GM12874 (cell line): ENCODE measurements around the gene C10orf90.

Experiments used
- TF ChIP-seq, protein P1 (sequence below): IDR thresholded peaks from 2 replicates; pipeline ENCODE4 v1.5.1; 2011; ENCODE audit warnings: low read depth, mild to moderate bottlenecking, control low read depth, low read length, moderate library complexity; ENCODE audit not compliant: insufficient read depth

Gene C10orf90

DNA sequence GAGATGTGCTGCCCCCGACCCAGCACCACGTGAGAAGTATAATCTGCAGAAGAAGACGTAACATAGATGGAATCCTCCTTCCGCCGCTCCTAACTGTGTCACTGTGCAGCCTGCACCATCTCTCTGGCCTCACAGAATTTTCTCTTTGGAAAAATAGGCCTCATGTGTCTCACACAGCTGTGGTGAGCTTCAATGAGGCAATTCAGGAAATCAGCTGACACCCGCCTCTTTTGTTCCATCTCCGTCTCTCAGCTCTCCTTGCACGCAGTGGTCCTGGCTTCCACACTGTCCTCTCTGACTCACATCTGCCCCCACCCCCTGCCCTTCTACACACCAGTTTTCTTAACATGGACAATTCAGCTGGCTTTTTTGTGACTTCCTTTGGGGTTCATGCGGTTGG, 7.2 kb downstream of the C10orf90 start:
- TF ChIP-seq, protein P1, sequence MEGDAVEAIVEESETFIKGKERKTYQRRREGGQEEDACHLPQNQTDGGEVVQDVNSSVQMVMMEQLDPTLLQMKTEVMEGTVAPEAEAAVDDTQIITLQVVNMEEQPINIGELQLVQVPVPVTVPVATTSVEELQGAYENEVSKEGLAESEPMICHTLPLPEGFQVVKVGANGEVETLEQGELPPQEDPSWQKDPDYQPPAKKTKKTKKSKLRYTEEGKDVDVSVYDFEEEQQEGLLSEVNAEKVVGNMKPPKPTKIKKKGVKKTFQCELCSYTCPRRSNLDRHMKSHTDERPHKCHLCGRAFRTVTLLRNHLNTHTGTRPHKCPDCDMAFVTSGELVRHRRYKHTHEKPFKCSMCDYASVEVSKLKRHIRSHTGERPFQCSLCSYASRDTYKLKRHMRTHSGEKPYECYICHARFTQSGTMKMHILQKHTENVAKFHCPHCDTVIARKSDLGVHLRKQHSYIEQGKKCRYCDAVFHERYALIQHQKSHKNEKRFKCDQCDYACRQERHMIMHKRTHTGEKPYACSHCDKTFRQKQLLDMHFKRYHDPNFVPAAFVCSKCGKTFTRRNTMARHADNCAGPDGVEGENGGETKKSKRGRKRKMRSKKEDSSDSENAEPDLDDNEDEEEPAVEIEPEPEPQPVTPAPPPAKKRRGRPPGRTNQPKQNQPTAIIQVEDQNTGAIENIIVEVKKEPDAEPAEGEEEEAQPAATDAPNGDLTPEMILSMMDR = no peak

DNA sequence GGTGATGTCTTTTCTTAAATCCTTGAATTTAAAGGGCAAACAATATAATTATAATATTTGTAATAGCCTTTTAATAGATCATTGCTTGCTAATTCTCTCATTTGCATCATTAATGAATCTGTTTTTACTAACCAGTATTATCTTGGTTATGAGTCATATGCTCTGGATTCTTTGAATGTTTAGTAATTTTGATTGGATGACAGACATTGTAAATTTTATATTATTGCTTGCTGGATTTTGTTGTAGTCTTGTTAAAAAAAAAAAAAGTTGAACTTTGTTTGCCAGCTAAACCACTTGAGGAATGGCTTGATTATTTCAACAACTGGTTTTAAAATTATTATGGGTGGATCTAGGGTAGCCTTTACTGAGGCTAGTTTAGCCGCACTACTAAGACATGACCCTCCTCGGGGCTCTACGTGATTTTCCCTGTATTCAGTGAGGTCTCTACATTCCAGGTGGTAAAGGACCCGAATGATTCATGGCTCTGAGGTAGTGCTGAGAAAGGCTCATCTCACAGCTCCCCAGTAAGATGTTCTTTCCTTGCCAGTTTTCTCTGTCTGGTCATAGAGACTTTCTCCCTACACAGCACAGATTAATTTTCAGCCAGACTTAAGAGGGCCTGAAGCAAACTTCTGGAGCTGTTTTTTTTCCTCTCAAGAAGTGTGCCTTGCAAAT, 8.5 kb downstream of the C10orf90 start:
- TF ChIP-seq, protein P1 = no peak

DNA sequence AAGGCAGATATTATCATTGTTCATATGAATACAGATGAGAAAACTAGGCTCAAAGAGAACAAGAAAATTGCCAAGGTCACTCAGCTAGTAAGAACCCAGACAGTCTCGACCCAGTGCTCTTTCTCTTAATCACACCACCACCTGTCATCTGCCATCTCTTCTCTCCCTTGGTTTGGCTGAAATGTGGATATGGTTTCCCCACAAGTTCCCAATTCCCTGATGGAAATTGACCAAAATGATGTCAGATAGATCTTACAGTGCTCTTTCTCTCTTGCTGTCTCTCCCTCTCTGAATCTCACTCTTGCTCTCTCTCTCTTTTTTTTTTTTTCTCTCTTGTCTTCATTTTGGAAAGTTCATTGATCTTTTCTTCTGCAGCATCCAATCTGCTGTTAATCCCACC, 9.1 kb downstream of the C10orf90 start:
- TF ChIP-seq, protein P1 = no peak

- TF ChIP-seq, protein P1 = no peak
Measured at GRCh38 chr10:126659750-126660149, 10.7 kb downstream of the C10orf90 start.

GRCh38 chr10:126658928-126659327, 11.6 kb downstream of the C10orf90 start:
- TF ChIP-seq, protein P1 = no peak

- TF ChIP-seq, protein P1 = no peak
Measured at GRCh38 chr10:126654579-126654978, 15.9 kb downstream of the C10orf90 start.

DNA sequence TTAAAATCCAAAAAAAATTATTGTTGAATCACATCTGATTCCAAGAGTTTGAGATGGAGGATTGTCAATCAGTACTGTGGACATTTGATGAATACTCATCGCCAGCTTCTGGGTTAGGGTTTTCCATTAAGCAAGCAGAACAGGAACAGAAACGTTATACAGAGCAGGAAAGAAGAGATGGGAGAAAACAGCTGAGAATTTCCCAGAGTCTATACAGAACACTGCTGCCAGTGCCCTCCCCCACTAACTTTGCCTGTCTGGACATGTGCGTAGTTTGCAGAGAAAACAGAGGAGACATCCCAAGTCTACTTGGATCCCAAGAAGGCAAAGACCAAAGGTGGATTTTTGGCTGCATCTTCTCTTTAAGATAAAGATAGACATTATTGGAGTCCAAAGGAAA, 19.0 kb downstream of the C10orf90 start:
- TF ChIP-seq, protein P1 = no peak
